ENCODE results near the gene LAIR1. TPM values are rescaled to one million over a fixed set of nuclear protein-coding genes. Genes with fewer than 3 reads are reported as not detected.

Gene LAIR1
- total RNA-seq, 1 donor from 2014 or later = 11.1 TPM

DNA sequence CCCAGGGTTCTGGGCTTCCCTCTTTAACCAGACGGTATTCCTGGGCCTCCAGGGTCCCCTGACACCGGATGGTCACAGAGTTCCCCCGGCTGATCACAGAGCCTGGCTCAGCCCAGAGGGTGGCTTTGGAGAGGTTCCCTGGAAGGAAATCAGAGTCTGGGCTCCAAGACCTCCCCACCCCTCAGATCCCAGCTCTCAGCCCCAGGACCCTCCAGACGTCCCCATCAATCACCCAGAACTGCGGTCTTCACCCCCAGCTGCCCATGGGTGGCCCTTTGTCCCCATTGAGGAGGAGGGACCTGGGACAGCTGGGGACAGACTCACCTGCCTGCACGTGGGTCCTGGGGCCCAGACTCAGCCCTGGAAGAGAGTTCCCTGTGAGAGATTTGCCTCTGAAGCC is 52.7 kb downstream of the LAIR1 start:
- no peaks in the 10 kb centered on the region for H3K36me3 ChIP-seq
- H3K4me1 ChIP-seq = no peaks in the 10 kb centered on the region

DNA sequence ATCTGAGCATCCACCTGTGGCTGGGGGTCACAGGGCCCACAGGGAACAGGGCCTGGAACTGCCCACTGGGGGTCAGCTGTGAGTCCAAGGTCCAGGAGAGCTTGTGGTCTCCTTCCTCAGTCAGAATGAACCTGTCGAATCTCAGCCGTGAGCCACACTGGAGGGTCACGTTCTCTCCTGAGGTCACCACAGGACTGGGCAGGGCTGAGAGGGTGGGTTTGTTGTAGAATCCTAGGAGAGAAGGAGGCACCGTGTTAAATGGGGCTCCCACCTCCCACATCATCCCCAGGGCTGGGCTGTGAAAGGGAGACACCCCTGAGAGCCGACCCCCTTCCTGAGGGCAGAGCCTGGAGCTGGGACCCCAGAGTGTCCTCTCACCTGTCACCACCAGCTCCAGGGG is 53.2 kb downstream of the LAIR1 start:
- intact Hi-C loops (cut with DNase I) = no loop called here

More for the DNA sequence above, 52.7 kb downstream of the LAIR1 start:
- no peaks in the 10 kb centered on the region for H3K27me3 ChIP-seq
- H3K27ac ChIP-seq = no peak overlapping the region
- no peak overlapping the region for H3K4me3 ChIP-seq
- TF ChIP-seq, protein P1, sequence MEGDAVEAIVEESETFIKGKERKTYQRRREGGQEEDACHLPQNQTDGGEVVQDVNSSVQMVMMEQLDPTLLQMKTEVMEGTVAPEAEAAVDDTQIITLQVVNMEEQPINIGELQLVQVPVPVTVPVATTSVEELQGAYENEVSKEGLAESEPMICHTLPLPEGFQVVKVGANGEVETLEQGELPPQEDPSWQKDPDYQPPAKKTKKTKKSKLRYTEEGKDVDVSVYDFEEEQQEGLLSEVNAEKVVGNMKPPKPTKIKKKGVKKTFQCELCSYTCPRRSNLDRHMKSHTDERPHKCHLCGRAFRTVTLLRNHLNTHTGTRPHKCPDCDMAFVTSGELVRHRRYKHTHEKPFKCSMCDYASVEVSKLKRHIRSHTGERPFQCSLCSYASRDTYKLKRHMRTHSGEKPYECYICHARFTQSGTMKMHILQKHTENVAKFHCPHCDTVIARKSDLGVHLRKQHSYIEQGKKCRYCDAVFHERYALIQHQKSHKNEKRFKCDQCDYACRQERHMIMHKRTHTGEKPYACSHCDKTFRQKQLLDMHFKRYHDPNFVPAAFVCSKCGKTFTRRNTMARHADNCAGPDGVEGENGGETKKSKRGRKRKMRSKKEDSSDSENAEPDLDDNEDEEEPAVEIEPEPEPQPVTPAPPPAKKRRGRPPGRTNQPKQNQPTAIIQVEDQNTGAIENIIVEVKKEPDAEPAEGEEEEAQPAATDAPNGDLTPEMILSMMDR (IDR thresholded peaks at IDR 0.05) = no peak
- H3K9me3 ChIP-seq = no peaks in the 10 kb centered on the region
- no peak for DNase-seq (ENCODE audit: low spot score in 2 of 2)
- intact Hi-C loops (cut with DNase I) = no loop called here

DNA sequence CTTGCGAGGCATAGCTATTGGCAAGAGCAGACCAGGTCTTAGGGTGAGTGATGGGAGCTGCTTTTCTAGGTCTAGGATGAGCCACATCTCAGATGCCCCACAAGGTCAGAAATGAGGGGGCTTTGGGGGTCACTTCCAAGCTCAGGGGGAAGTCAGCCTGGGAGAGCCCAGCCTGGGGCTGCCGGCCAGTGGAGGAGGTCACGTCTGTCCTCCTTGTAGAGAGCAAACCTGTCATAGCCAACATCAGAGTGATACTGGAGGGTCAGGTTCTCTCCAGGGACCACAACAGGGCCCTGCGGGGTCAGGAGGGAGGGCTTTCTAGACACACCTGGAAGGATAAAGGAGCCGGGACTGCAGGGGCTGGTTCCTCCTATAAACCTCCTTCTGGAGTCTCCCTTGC is 54.2 kb downstream of the LAIR1 start:
- no peaks in the 10 kb centered on the region for H3K27me3 ChIP-seq

More for the DNA sequence above, 53.2 kb downstream of the LAIR1 start:
- Histone ChIP-seq H3K4me3 (no peak overlapping the region), H3K27me3 (no peaks in the 10 kb centered on the region), H3K27ac (no peak overlapping the region), H3K9me3 (no peaks in the 10 kb centered on the region), H3K36me3 (no peaks in the 10 kb centered on the region), H3K4me1 (no peaks in the 10 kb centered on the region)
- TF ChIP-seq, protein P1 (IDR thresholded peaks at IDR 0.05) = no peak
- no peak for DNase-seq (ENCODE audit: low spot score in 2 of 2)

DNA sequence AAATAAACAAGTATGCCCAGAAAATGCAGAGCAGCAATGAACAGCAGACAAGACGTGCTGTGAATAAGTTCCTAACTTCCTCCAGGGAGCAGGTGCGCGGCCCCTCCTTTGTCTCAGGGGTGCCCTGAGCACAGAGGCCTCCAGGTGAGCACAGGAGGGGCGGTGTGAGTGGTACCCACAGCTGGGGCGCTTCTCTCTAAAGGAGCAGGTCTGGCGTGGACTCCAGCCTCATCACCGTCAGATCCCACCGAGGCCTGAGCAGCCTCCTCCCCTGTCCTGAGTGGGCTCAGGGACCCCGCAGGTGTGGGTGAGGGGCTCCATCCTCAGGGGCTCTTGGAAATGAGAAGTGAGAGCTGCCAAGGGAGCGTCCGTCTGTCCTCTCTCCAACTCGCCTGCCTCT is 54.9 kb downstream of the LAIR1 start:
- DNase-seq (ENCODE audit: low spot score in 2 of 2) = no peak
- no peaks in the 10 kb centered on the region for H3K9me3 ChIP-seq
- no peaks in the 10 kb centered on the region for H3K36me3 ChIP-seq
- no peaks in the 10 kb centered on the region for H3K27me3 ChIP-seq
- no peak overlapping the region for H3K4me3 ChIP-seq
- TF ChIP-seq, protein P1 (IDR thresholded peaks at IDR 0.05) = no peak
- H3K4me1 ChIP-seq = no peaks in the 10 kb centered on the region
- H3K27ac ChIP-seq = no peak overlapping the region
- intact Hi-C loops (cut with DNase I) = no loop called here

More for the DNA sequence above, 54.2 kb downstream of the LAIR1 start:
- intact Hi-C loops (cut with DNase I) = no loop called here
- Histone ChIP-seq H3K4me3 (no peak overlapping the region), H3K27ac (no peak overlapping the region), H3K9me3 (no peaks in the 10 kb centered on the region), H3K36me3 (no peaks in the 10 kb centered on the region), H3K4me1 (no peaks in the 10 kb centered on the region)
- DNase-seq (ENCODE audit: low spot score in 2 of 2) = no peak
- TF ChIP-seq, protein P1 (IDR thresholded peaks at IDR 0.05) = no peak

DNA sequence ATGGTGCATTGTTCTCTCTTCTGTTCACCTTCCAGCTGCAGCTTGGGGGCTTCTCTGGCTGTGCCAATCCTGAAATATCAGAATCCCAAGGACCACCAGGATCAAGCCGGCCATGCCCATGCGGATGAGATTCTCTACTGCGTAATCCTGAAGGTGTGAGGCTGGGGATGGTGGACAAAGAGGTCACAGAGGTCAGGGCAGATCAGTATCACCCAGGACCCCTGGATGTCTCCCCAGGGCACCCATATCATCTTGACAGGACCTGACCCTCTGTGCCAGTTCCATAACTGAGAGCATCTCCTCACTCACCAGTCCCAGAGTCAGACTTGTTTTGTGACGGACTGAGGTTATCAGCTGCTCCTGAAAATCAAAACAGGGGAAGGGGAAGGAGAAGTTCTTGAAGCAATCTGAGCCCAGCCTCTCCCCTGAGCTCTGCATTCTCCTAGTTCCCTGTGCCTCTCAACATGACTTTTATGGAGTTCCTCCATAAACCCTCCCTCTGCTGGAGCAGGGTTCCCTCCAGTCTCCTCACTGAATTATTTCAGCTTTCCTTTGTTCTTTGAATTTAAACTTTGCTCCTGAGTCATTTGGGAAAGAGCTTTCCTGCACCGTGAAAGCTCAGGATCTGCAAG is 57.2 kb downstream of the LAIR1 start:
- Histone ChIP-seq H3K4me3 (no peak overlapping the region), H3K36me3 (no peaks in the 10 kb centered on the region), H3K9me3 (no peaks in the 10 kb centered on the region), H3K27me3 (no peaks in the 10 kb centered on the region), H3K27ac (no peak overlapping the region), H3K4me1 (no peaks in the 10 kb centered on the region)
- TF ChIP-seq, protein P1 (IDR thresholded peaks at IDR 0.05) = no peak
- DNase-seq (ENCODE audit: low spot score in 2 of 2) = no peak
- intact Hi-C loops (cut with DNase I) = no loop called here

DNA sequence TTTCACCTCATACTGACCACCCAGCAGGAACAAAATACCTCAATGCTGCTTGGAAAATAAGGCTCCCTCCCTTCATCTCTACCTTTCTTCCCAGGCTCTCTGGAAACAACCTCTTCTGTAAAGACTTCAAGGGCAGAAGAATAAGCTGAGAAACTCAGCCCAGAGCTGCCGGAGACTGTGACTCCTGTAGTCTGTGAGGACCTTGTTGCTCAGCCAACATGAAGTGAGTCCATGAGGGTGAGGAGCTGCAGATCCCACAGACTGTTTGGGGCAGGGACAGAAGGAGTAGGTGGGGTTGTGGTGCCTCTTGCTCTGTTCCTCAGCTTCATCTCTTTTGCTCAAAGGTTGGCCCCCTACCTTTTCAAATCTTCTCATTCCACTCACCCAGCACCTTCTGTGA is 59.6 kb downstream of the LAIR1 start:
- Histone ChIP-seq H3K27ac (no peak overlapping the region), H3K36me3 (no peaks in the 10 kb centered on the region), H3K9me3 (no peaks in the 10 kb centered on the region), H3K27me3 (no peaks in the 10 kb centered on the region), H3K4me1 (no peaks in the 10 kb centered on the region), H3K4me3 (no peak overlapping the region)
- no peak for DNase-seq (ENCODE audit: low spot score in 2 of 2)
- TF ChIP-seq, protein P1 (IDR thresholded peaks at IDR 0.05) = no peak
- intact Hi-C loops (cut with DNase I) = no loop called here

Measured in ascending aorta (tissue), 2 donors.